GM21381 (cell line): ENCODE results near the gene BMPER.
A peak's percentile ranks its signal among the peaks of the same experiment; 100 is the strongest.

ENCODE experiments used
- ATAC-seq: cut with Tn5 transposase; IDR thresholded peaks from one replicate; pipeline ENCODE4 v1.9.1; 2021; ENCODE audit warnings: mild to moderate bottlenecking, moderate library complexity; ENCODE audit not compliant: unreplicated experiment

The BMPER gene

GRCh38 chr7:33887266-33887975 is 17.9 kb upstream of the BMPER start:
- no peak for ATAC-seq

GRCh38 chr7:33888166-33888565 is 17.2 kb upstream of the BMPER start:
- no peak for ATAC-seq

- ATAC-seq: no peak
Measured at GRCh38 chr7:33892945-33893344, 12.4 kb upstream of the BMPER start.

GRCh38 chr7:33893377-33893776 is 12.0 kb upstream of the BMPER start:
- ATAC-seq: no peak

- ATAC-seq: peak; percentile 98
Measured at GRCh38 chr7:33895025-33895804, 10.1 kb upstream of the BMPER start.

- no peak for ATAC-seq
Measured at GRCh38 chr7:33900501-33900900, 4.8 kb upstream of the BMPER start.

- no peak for ATAC-seq
Measured at GRCh38 chr7:33901199-33901598, 4.1 kb upstream of the BMPER start.

- ATAC-seq: no peak
Measured at GRCh38 chr7:33901847-33902246, 3.5 kb upstream of the BMPER start.

- ATAC-seq: no peak
Measured at GRCh38 chr7:33902746-33903145, 2.6 kb upstream of the BMPER start.

GRCh38 chr7:33903791-33904680 is 1.3 kb upstream of the BMPER start:
- peak; percentile 28 for ATAC-seq

GRCh38 chr7:33904681-33905388 is 504 bp upstream of the BMPER start:
- ATAC-seq: peak; percentile 55

GRCh38 chr7:33906697-33907096 is 1.4 kb downstream of the BMPER start:
- no peak for ATAC-seq

- no peak for ATAC-seq
Measured at GRCh38 chr7:33907625-33908024, 2.3 kb downstream of the BMPER start.

- ATAC-seq: no peak
Measured at GRCh38 chr7:33909318-33909717, 4.0 kb downstream of the BMPER start.

GRCh38 chr7:33909755-33910154 is 4.4 kb downstream of the BMPER start:
- ATAC-seq: no peak

GRCh38 chr7:33910756-33911155 is 5.4 kb downstream of the BMPER start:
- ATAC-seq: no peak

- ATAC-seq: no peak
Measured at GRCh38 chr7:33916357-33917081, 11.2 kb downstream of the BMPER start.

- ATAC-seq: no peak
Measured at GRCh38 chr7:33917661-33918060, 12.3 kb downstream of the BMPER start.

- no peak for ATAC-seq
Measured at GRCh38 chr7:33918438-33919143, 13.3 kb downstream of the BMPER start.
